IMR-90 (cell line): ENCODE results near the gene HSD17B8. TPM values are rescaled to one million over a fixed set of nuclear protein-coding genes. Genes with fewer than 3 reads are reported as not detected.

Source experiments
- ATAC-seq: fragments of 200-7000 bp; cut with Tn5 transposase; 2 replicates; pipeline ENCODE4 v1.9.1; 2020; ENCODE audit warnings: low read depth, mild to moderate bottlenecking, moderate library complexity
- BruUV-seq: library from RNA; stranded (reverse); fragments of 400-500 nt; replicated peaks from 2 replicates; lab custom pipeline; 2021; lab: Mats Ljungman, UMichigan
- CTCF ChIA-PET: fragments of 300-600 bp; formaldehyde crosslinking; extraction: SDS; loops from one replicate; lab custom pipeline; 2021; ENCODE audit warnings: antibody characterized with exemption; lab: Yijun Ruan, JAX
- POLR2A ChIA-PET: fragments of 300-600 bp; sonication (Branson Sonifier 250); formaldehyde crosslinking; loops from one replicate; lab custom pipeline; 2022; ENCODE audit warnings: antibody characterized with exemption; ENCODE audit not compliant: unreplicated experiment; lab: Charles Lee
- DNase-seq: peaks from one replicate; pipeline ENCODE4 v3.0.0; 2013
- H2AFZ ChIP-seq: replicated peaks from 2 replicates; pipeline ENCODE3; 2013; ENCODE audit warnings: low read length, mild to moderate bottlenecking; ENCODE audit not compliant: poor library complexity
- H2AK5ac ChIP-seq: 2 replicates; pipeline ENCODE4 v1.6.1; 2013; ENCODE audit warnings: low read depth, low read length, inconsistent platforms
- H2AK9ac ChIP-seq: replicated peaks from 2 replicates; pipeline ENCODE3; 2013; ENCODE audit warnings: mild to moderate bottlenecking, low read depth, low read length, moderate library complexity; ENCODE audit not compliant: poor library complexity
- H2BK120ac ChIP-seq: 2 replicates; pipeline ENCODE4 v1.6.1; 2013; ENCODE audit warnings: low read depth, low read length, inconsistent platforms
- H2BK15ac ChIP-seq: 3 replicates; pipeline ENCODE4 v1.6.1; 2013; ENCODE audit warnings: low read depth, low read length, inconsistent platforms
- H2BK20ac ChIP-seq: 2 replicates; pipeline ENCODE4 v1.6.1; 2013; ENCODE audit warnings: low read depth, mild to moderate bottlenecking, inconsistent platforms, low read length, moderate library complexity
- H2BK5ac ChIP-seq: 2 replicates; pipeline ENCODE4 v1.6.1; 2013; ENCODE audit warnings: mild to moderate bottlenecking, low read depth, low read length, inconsistent platforms; ENCODE audit not compliant: poor library complexity, severe bottlenecking
- H3K14ac ChIP-seq: replicated peaks from 2 replicates; pipeline ENCODE4 v1.6.1; 2013; ENCODE audit warnings: low read depth, low read length, inconsistent platforms
- H3K18ac ChIP-seq: 2 replicates; pipeline ENCODE4 v1.6.1; 2013; ENCODE audit warnings: low read depth, low read length, control low read depth
- H3K23ac ChIP-seq: 2 replicates; pipeline ENCODE4 v1.6.1; 2013; ENCODE audit warnings: low read depth, low read length, inconsistent platforms
- H3K27ac ChIP-seq: 2 replicates; pipeline ENCODE4 v1.5.1; 2013; ENCODE audit warnings: mild to moderate bottlenecking, control low read depth, low read length; ENCODE audit not compliant: insufficient read depth
- H3K27me3 ChIP-seq: 2 replicates; pipeline ENCODE4 v1.6.1; 2013; ENCODE audit warnings: low read length; ENCODE audit not compliant: control insufficient read depth, insufficient read depth
- H3K36me3 ChIP-seq: 2 replicates; pipeline ENCODE4 v1.6.1; 2013; ENCODE audit warnings: low read length, mixed read lengths; ENCODE audit not compliant: control insufficient read depth, insufficient read depth
- H3K4ac ChIP-seq: 2 replicates; pipeline ENCODE4 v1.6.1; 2013; ENCODE audit warnings: low read depth, low read length, inconsistent platforms
- H3K4me1 ChIP-seq: 2 replicates; pipeline ENCODE4 v1.6.1; 2013; ENCODE audit warnings: low read length, mixed read lengths; ENCODE audit not compliant: control insufficient read depth, insufficient read depth
- H3K4me2 ChIP-seq: 2 replicates; pipeline ENCODE4 v1.6.1; 2013; ENCODE audit warnings: low read depth, mild to moderate bottlenecking, control low read depth, low read length, moderate library complexity
- H3K4me3 ChIP-seq: 2 replicates; pipeline ENCODE4 v1.5.1; 2013; ENCODE audit warnings: low read depth, mild to moderate bottlenecking, control low read depth, low read length, moderate library complexity; ENCODE audit not compliant: insufficient read depth
- H3K56ac ChIP-seq: 2 replicates; pipeline ENCODE4 v1.6.1; 2013; ENCODE audit warnings: low read length, inconsistent platforms; ENCODE audit not compliant: insufficient read depth; ENCODE audit errors: extremely low read depth
- H3K79me1 ChIP-seq, 2 experiments: 2 replicates each; pipeline ENCODE4 v1.6.1; 2013; ENCODE audit warnings: low read length in 2 of 2, inconsistent platforms in 1 of 2, low read depth in 1 of 2
- H3K9ac ChIP-seq: 2 replicates; pipeline ENCODE4 v1.6.1; 2013; ENCODE audit warnings: low read depth, low read length, control low read depth
- H3K9me1 ChIP-seq: 2 replicates; pipeline ENCODE4 v1.6.1; 2013; ENCODE audit warnings: low read length, inconsistent platforms; ENCODE audit not compliant: insufficient read depth
- H3K9me3 ChIP-seq: 2 replicates; pipeline ENCODE4 v1.6.1; 2013; ENCODE audit warnings: low read length; ENCODE audit not compliant: control insufficient read depth, insufficient read depth
- H4K20me1 ChIP-seq: 2 replicates; pipeline ENCODE4 v1.6.1; 2013; ENCODE audit warnings: low read length, inconsistent platforms; ENCODE audit not compliant: insufficient read depth
- H4K5ac ChIP-seq: 2 replicates; pipeline ENCODE4 v1.6.1; 2013; ENCODE audit warnings: mild to moderate bottlenecking, low read depth, low read length, control low read depth
- H4K8ac ChIP-seq, 2 experiments: 2 replicates each; pipeline ENCODE4 v1.6.1; 2013; ENCODE audit warnings: low read depth in 2 of 2, low read length in 2 of 2, control low read depth in 1 of 2, inconsistent platforms in 1 of 2
- H4K91ac ChIP-seq: 2 replicates; pipeline ENCODE4 v1.6.1; 2013; ENCODE audit warnings: low read depth, low read length, inconsistent platforms; ENCODE audit not compliant: insufficient read depth
- CHD1 ChIP-seq: IDR thresholded peaks from 2 replicates; pipeline ENCODE4 v1.6.1; 2012; ENCODE audit warnings: low read depth, low read length, improper control_type of control experiment
- MAFK ChIP-seq: IDR thresholded peaks from 2 replicates; pipeline ENCODE4 v1.6.1; 2012; ENCODE audit warnings: low read depth, low read length, improper control_type of control experiment
- MAZ ChIP-seq: IDR thresholded peaks from 2 replicates; pipeline ENCODE4 v1.6.1; 2012; ENCODE audit warnings: low read depth, mild to moderate bottlenecking, low read length, improper control_type of control experiment, moderate library complexity, borderline replicate concordance
- MXI1 ChIP-seq: IDR thresholded peaks from 2 replicates; pipeline ENCODE4 v1.6.1; 2012; ENCODE audit warnings: low read depth, mild to moderate bottlenecking, low read length, moderate library complexity, borderline replicate concordance
- NFE2L2 ChIP-seq: fragments of 150-350 bp; IDR thresholded peaks from 2 replicates; pipeline ENCODE4 v1.6.1; 2016; ENCODE audit warnings: low read depth, mild to moderate bottlenecking, low read length
- POLR2A ChIP-seq: IDR thresholded peaks from 2 replicates; pipeline ENCODE4 v1.6.1; 2012; ENCODE audit warnings: mild to moderate bottlenecking, low read depth, low read length
- RAD21 ChIP-seq: IDR thresholded peaks from 2 replicates; pipeline ENCODE4 v1.6.1; 2012; ENCODE audit warnings: low read length, improper control_type of control experiment
- RCOR1 ChIP-seq: IDR thresholded peaks from 2 replicates; pipeline ENCODE4 v1.6.1; 2012; ENCODE audit warnings: mild to moderate bottlenecking, low read length, improper control_type of control experiment; ENCODE audit not compliant: insufficient replicate concordance
- RFX5 ChIP-seq: IDR thresholded peaks from 2 replicates; pipeline ENCODE4 v1.8.0; 2012; ENCODE audit warnings: low read depth, mild to moderate bottlenecking, low read length, moderate library complexity
- SMC3 ChIP-seq: fragments of 150-350 bp; IDR thresholded peaks from 2 replicates; pipeline ENCODE4 v1.6.1; 2016; ENCODE audit warnings: low read depth, mild to moderate bottlenecking, antibody characterized with exemption, low read length, moderate library complexity
- WGBS, 2 experiments: methylation state at CpG; one replicate each; pipeline versions ENCODE4 v1.1.5 to v1.1.7; 2013; ENCODE audit warnings: missing lambda C conversion rate in 2 of 2; ENCODE audit not compliant: insufficient read length in 1 of 2; ENCODE audit errors: extremely low coverage in 2 of 2; 5-methylcytosine and 5-hydroxymethylcytosine counted together
- dilution Hi-C: fragments of 300-500 bp; cut with HindIII; formaldehyde crosslinking; loops from one replicate; pipeline ENCODE4 v1.14.3; 2018; ENCODE audit warnings: low sequenced_read_pairs; ENCODE audit not compliant: unreplicated experiment
- in situ Hi-C: fragments of 300-500 bp; cut with MboI; formaldehyde crosslinking; loops from 3 replicates; pipeline ENCODE4 v1.14.3; 2019; ENCODE audit warnings: low sequenced_read_pairs, inconsistent platforms, mixed read lengths
- intact Hi-C: fragments of 100-400 bp; cut with micrococcal nuclease; formaldehyde crosslinking; loops from 2 replicates; pipeline ENCODE4 v1.10.0; 2022
- polyA plus RNA-seq, 3 experiments: library from polyadenylated mRNA; depleted of rRNA; stranded (reverse); fragments of >200 nt; gene quantifications; 2 replicates each; pipeline ENCODE4 v1.2.3, GENCODE V29; 2012; ENCODE audit warnings: low replicate concordance in 1 of 3
- total RNA-seq: library from RNA; depleted of rRNA; stranded (reverse); fragments of >200 nt; gene quantifications from 2 replicates; pipeline ENCODE4 v1.2.3, GENCODE V29; 2012
- TF ChIP-seq, protein P1 (sequence below): fragments of 150-350 bp; IDR thresholded peaks from 2 replicates; pipeline ENCODE4 v1.6.1; 2016; ENCODE audit warnings: low read depth, mild to moderate bottlenecking, low read length, moderate library complexity, borderline replicate concordance

Gene HSD17B8
- total and polyA plus RNA-seq, 2 of the 4 experiments (the other 2 are of a cell fraction): 1.6 to 4.3 TPM

DNA sequence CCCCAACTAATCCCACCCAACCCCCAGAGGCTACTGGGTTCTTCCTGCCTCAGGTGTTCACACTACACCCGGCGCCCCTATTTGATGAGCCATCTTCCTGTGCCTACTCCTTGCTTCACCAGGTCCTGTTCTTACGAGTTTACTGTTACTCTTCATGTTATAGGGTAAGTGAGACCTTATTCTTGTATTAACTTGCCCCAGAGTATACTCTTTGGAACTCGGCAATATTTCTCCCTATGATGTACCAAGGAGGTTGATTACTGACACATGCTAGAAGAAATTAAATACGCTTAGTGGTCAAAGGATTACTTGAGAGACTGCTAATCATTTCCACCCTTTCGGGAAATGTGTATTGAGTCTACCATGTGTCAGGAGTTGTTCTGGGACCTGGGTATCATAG is 12.8 kb downstream of the HSD17B8 start:
- no peak overlapping the region for H3K18ac ChIP-seq
- no peak overlapping the region for H2AK9ac ChIP-seq
- no peak overlapping the region for H2AK5ac ChIP-seq
- no peak overlapping the region for H3K4me3 ChIP-seq
- H2AFZ ChIP-seq: no peak overlapping the region
- H3K79me1 ChIP-seq: no peaks in the 10 kb centered on the region
- H4K5ac ChIP-seq: no peak overlapping the region
- ChIA-PET CTCF (no interaction called here), POLR2A (no interaction called here)
- H3K4me2 ChIP-seq: no peak overlapping the region
- ATAC-seq (no peak), DNase-seq (no peak)
- in situ Hi-C loops (no loop called here), intact Hi-C loops (no loop called here), dilution Hi-C loops (no loop called here)
- H3K23ac ChIP-seq: no peak overlapping the region
- no peak overlapping the region for H3K56ac ChIP-seq
- H3K4me1 ChIP-seq: peaks cover 2% of the 10 kb centered on the region; the same call in 1 of the 2 replicates
- H4K20me1 ChIP-seq: no peaks in the 10 kb centered on the region
- no peak overlapping the region for H2BK15ac ChIP-seq
- peaks cover 19% of the 10 kb centered on the region for H3K27me3 ChIP-seq
- no peak overlapping the region for H3K4ac ChIP-seq
- H2BK20ac ChIP-seq: no peak overlapping the region
- no peak overlapping the region for H3K14ac ChIP-seq
- no peak overlapping the region for H3K9ac ChIP-seq
- no peak overlapping the region for H2BK120ac ChIP-seq
- H2BK5ac ChIP-seq: no peak overlapping the region
- no peak overlapping the region for H4K91ac ChIP-seq
- H3K27ac ChIP-seq: no peak overlapping the region
- BruUV-seq: no TSS peak
- no CpG with 5 or more reads among the region's 6 CpGs for WGBS, 2 experiments
- TF ChIP-seq RAD21: no peak
- no peak for TF ChIP-seq MAFK
- no peak for TF ChIP-seq POLR2A
- no peak for TF ChIP-seq CHD1
- no peak for TF ChIP-seq RFX5
- TF ChIP-seq SMC3: no peak
- TF ChIP-seq RCOR1: no peak
- no peak for TF ChIP-seq MAZ
- TF ChIP-seq, protein P1, sequence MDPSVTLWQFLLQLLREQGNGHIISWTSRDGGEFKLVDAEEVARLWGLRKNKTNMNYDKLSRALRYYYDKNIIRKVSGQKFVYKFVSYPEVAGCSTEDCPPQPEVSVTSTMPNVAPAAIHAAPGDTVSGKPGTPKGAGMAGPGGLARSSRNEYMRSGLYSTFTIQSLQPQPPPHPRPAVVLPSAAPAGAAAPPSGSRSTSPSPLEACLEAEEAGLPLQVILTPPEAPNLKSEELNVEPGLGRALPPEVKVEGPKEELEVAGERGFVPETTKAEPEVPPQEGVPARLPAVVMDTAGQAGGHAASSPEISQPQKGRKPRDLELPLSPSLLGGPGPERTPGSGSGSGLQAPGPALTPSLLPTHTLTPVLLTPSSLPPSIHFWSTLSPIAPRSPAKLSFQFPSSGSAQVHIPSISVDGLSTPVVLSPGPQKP: no peak
- TF ChIP-seq MXI1: no peak
- no peak for TF ChIP-seq NFE2L2
- H4K8ac ChIP-seq: no peak overlapping the region
- no peaks in the 10 kb centered on the region for H3K9me3 ChIP-seq
- no peaks in the 10 kb centered on the region for H3K9me1 ChIP-seq
- no peaks in the 10 kb centered on the region for H3K36me3 ChIP-seq
